H9 (cell line): ENCODE data around the gene TMEM81. TPM values are rescaled to one million over a fixed set of nuclear protein-coding genes. Genes with fewer than 3 reads are reported as not detected.

ENCODE experiments used
- DNase-seq: peaks from one replicate; pipeline ENCODE4 v3.0.0-alpha.2; 2017
- H2AFZ ChIP-seq: one replicate; pipeline ENCODE4 v1.6.1; 2013; ENCODE audit warnings: mild to moderate bottlenecking, low read length, control low read depth, moderate library complexity
- H2AK5ac ChIP-seq: 2 replicates; pipeline ENCODE4 v1.6.1; 2013; ENCODE audit warnings: low read length, control low read depth, mixed read lengths; ENCODE audit not compliant: insufficient read length
- H2BK120ac ChIP-seq: one replicate; pipeline ENCODE4 v1.6.1; 2013; ENCODE audit warnings: low read depth, mild to moderate bottlenecking, low read length, control low read depth, inconsistent platforms; ENCODE audit not compliant: poor library complexity, severe bottlenecking
- H2BK12ac ChIP-seq: 2 replicates; pipeline ENCODE4 v1.6.1; 2013; ENCODE audit warnings: low read length, control low read depth, mixed read lengths, low read depth; ENCODE audit not compliant: insufficient read length
- H2BK15ac ChIP-seq: 2 replicates; pipeline ENCODE4 v1.6.1; 2013; ENCODE audit warnings: low read depth, low read length, control low read depth
- H2BK20ac ChIP-seq: one replicate; pipeline ENCODE4 v1.6.1; 2013; ENCODE audit warnings: low read depth, mild to moderate bottlenecking, low read length, control low read depth, inconsistent platforms; ENCODE audit not compliant: poor library complexity, severe bottlenecking
- H2BK5ac ChIP-seq: 2 replicates; pipeline ENCODE4 v1.6.1; 2013; ENCODE audit warnings: low read length, control low read depth, mixed read lengths; ENCODE audit not compliant: insufficient read length
- H3K14ac ChIP-seq: 2 replicates; pipeline ENCODE4 v1.6.1; 2013; ENCODE audit warnings: low read length, control low read depth; ENCODE audit not compliant: insufficient read depth
- H3K18ac ChIP-seq: 2 replicates; pipeline ENCODE4 v1.6.1; 2013; ENCODE audit warnings: low read depth, mild to moderate bottlenecking, mixed read lengths, low read length, control low read depth; ENCODE audit not compliant: insufficient read length
- H3K23ac ChIP-seq: 2 replicates; pipeline ENCODE4 v1.6.1; 2013; ENCODE audit warnings: low read length, control low read depth, mixed read lengths, low read depth; ENCODE audit not compliant: insufficient read length
- H3K23me2 ChIP-seq: 2 replicates; pipeline ENCODE4 v1.6.1; 2013; ENCODE audit warnings: low read depth, mild to moderate bottlenecking, mixed read lengths, low read length, control low read depth; ENCODE audit not compliant: insufficient read length, poor library complexity, severe bottlenecking
- H3K27ac ChIP-seq: 2 replicates; pipeline ENCODE4 v1.5.1; 2013; ENCODE audit warnings: low read length, control low read depth, mixed read lengths, low read depth; ENCODE audit not compliant: insufficient read length
- H3K27me3 ChIP-seq: 2 replicates; pipeline ENCODE4 v1.6.1; 2013; ENCODE audit warnings: low read length, control low read depth, inconsistent platforms; ENCODE audit not compliant: insufficient read depth
- H3K4ac ChIP-seq: 2 replicates; pipeline ENCODE4 v1.6.1; 2013; ENCODE audit warnings: low read depth, mild to moderate bottlenecking, control low read depth, inconsistent platforms, low read length, moderate library complexity
- H3K4me1 ChIP-seq: 2 replicates; pipeline ENCODE4 v1.6.1; 2013; ENCODE audit warnings: low read length, control low read depth, inconsistent platforms; ENCODE audit not compliant: insufficient read depth
- H3K4me2 ChIP-seq: 2 replicates; pipeline ENCODE4 v1.6.1; 2013; ENCODE audit warnings: low read length, control low read depth, mixed read lengths; ENCODE audit not compliant: insufficient read length, insufficient read depth
- H3K56ac ChIP-seq: 2 replicates; pipeline ENCODE4 v1.6.1; 2013; ENCODE audit warnings: low read depth, mild to moderate bottlenecking, mixed read lengths, low read length, control low read depth; ENCODE audit not compliant: insufficient read length
- H3K79me1 ChIP-seq: 2 replicates; pipeline ENCODE4 v1.6.1; 2013; ENCODE audit warnings: low read depth, mild to moderate bottlenecking, moderate library complexity, low read length, control low read depth, inconsistent platforms; ENCODE audit not compliant: insufficient read depth, poor library complexity, severe bottlenecking
- H3K79me2 ChIP-seq: 2 replicates; pipeline ENCODE4 v1.6.1; 2013; ENCODE audit warnings: low read length, control low read depth, inconsistent platforms; ENCODE audit not compliant: insufficient read depth
- H3K9ac ChIP-seq: 2 replicates; pipeline ENCODE4 v1.6.1; 2013; ENCODE audit warnings: low read length, control low read depth, mixed read lengths; ENCODE audit not compliant: insufficient read length; ENCODE audit errors: extremely low read depth
- H3K9me3 ChIP-seq: one replicate; pipeline ENCODE4 v1.6.1; 2013; ENCODE audit warnings: low read depth, low read length, inconsistent platforms; ENCODE audit not compliant: control insufficient read depth
- H3T11ph ChIP-seq: one replicate; pipeline ENCODE4 v1.6.1; 2013; ENCODE audit warnings: mild to moderate bottlenecking, low read length, control low read depth, inconsistent platforms
- H4K20me1 ChIP-seq: one replicate; pipeline ENCODE4 v1.6.1; 2013; ENCODE audit not compliant: control insufficient read depth, insufficient read length, insufficient read depth
- H4K5ac ChIP-seq: 2 replicates; pipeline ENCODE4 v1.6.1; 2013; ENCODE audit warnings: low read depth, mild to moderate bottlenecking, mixed read lengths, low read length, control low read depth; ENCODE audit not compliant: insufficient read length
- H4K8ac ChIP-seq: replicated peaks from 2 replicates; pipeline ENCODE4 v1.6.1; 2013; ENCODE audit warnings: low read length, control low read depth, mixed read lengths, low read depth; ENCODE audit not compliant: insufficient read length
- H4K91ac ChIP-seq: 2 replicates; pipeline ENCODE4 v1.6.1; 2013; ENCODE audit warnings: low read depth, mild to moderate bottlenecking, moderate library complexity, mixed read lengths, low read length, control low read depth; ENCODE audit not compliant: insufficient read length
- H3K27ac Mint-ChIP-seq, 3 experiments: 2 replicates in 2 of 3; 3 replicates in 1 of 3; pipeline ENCODE4 v1.8.0; 2020 to 2021; ENCODE audit warnings: mixed read lengths in 3 of 3, mild to moderate bottlenecking in 1 of 3, moderate library complexity in 1 of 3
- H3K27me3 Mint-ChIP-seq: 2 replicates; pipeline ENCODE4 v1.8.0; 2021; ENCODE audit warnings: low read depth, mild to moderate bottlenecking, moderate library complexity, mixed read lengths
- H3K36me3 Mint-ChIP-seq, 3 experiments: 2 replicates in 2 of 3; 3 replicates in 1 of 3; pipeline ENCODE4 v1.8.0; 2020 to 2021; ENCODE audit warnings: low read depth in 3 of 3, mixed read lengths in 3 of 3; ENCODE audit not compliant: insufficient read depth in 1 of 3
- H3K4me1 Mint-ChIP-seq, 2 experiments: 2 replicates each; pipeline ENCODE4 v1.8.0; 2020; ENCODE audit warnings: mixed read lengths in 2 of 2
- H3K4me3 Mint-ChIP-seq, 2 experiments: 2 replicates in 1 of 2; 3 replicates in 1 of 2; pipeline ENCODE4 v1.8.0; 2020 to 2021; ENCODE audit warnings: mild to moderate bottlenecking in 2 of 2, mixed read lengths in 2 of 2, moderate library complexity in 1 of 2
- H3K9me3 Mint-ChIP-seq, 2 experiments: 2 replicates in 1 of 2; 3 replicates in 1 of 2; pipeline ENCODE4 v1.8.0; 2020; ENCODE audit warnings: mild to moderate bottlenecking in 2 of 2, mixed read lengths in 2 of 2, moderate library complexity in 1 of 2
- CTCF ChIP-seq: fragments of 200-600 bp; sonication (generic); conservative IDR thresholded peaks from 3 replicates; pipeline ENCODE4 v1.8.0; 2021; ENCODE audit warnings: antibody characterized with exemption, mild to moderate bottlenecking
- WGBS: extraction: QIAGEN DNeasy Blood & Tissue Kit; methylation state at CpG from one replicate; pipeline ENCODE4 v1.1.7; 2013; ENCODE audit warnings: missing lambda C conversion rate, low lambda C conversion rate, mixed read lengths; ENCODE audit not compliant: insufficient read length; ENCODE audit errors: extremely low coverage; 5-methylcytosine and 5-hydroxymethylcytosine counted together
- total RNA-seq: library from RNA; stranded (reverse); gene quantifications from 2 replicates; pipeline ENCODE4 v1.2.1, GENCODE V29; 2021

Gene TMEM81
- total RNA-seq, 1 experiment from 2014 or later: 3.0 TPM

DNA sequence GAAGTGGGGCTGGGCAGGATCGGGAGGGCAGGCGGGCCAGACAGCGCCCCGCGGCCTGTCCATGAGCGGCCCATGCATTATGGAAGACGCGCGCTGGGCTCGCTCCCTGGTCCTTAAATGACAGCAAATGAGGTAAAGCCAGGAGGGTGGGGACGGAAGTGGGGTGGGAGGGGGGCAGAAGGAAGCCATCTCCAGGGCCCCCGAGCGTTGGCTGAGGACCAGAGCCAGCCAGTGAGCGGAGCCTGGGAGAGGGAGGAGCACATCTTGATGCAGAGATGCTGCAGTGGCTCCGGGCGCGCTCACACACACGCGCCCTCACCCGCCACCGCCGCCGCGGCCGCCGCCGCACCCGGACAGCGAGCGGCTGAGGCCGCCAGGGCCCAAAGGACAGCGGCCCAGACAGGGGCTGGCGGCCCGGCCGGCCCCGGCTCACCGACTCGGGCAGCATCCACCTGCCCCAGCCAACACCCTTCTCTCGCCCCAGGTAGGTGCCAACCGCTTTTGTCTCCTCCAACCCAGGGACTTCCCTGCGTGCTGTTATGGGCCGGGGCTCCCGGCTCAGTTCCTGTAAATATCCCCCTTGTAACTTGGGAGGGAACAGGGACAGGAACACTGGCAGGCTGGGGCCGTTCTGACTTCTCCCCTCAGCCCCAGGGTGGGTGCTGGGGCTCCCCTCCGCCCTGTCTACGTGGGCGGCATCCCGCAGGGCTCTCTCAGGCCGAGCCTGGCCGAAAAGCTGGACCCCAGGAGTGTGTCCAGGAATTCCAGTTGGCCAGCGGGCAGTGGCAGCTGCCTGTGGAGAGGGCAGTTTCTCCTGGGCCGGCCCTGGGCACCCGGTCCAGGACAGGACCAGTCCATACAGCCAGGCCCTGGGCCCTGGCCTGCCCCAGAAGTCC, 41.1 kb downstream of the TMEM81 start, which contains the start of gene CNTN2:
CNTN2 (plus strand) TSS at position 302 of the 896 bp plus-strand sequence. CDS start 9,974 bp downstream, outside the sequence.
- Histone ChIP-seq H3K14ac (no peak within 1 kb of the TSS), H2BK12ac (no peak within 1 kb of the TSS), H3K4me1 (peaks cover 12% of the 10 kb centered on the region; the same call in 1 of the 2 replicates), H4K20me1 (peaks cover 4% of the 10 kb centered on the region), H3K23me2 (no peaks in the 10 kb centered on the region), H3K9me3 (no peaks in the 10 kb centered on the region), H2BK20ac (no peak within 1 kb of the TSS), H3K23ac (no peak within 1 kb of the TSS), H4K5ac (no peak within 1 kb of the TSS), H4K8ac (no peak within 1 kb of the TSS), H2AFZ (no peak within 1 kb of the TSS), H3K56ac (no peak within 1 kb of the TSS), H2BK15ac (0 out of 2 replicates have a peak within 1 kb of the TSS, but pooled peaks have one; percentile 10), H2BK120ac (no peak within 1 kb of the TSS), H3K9ac (no peak within 1 kb of the TSS), H3K27me3 (no peaks in the 10 kb centered on the region; the same call in 1 of the 2 replicates), H2BK5ac (no peak within 1 kb of the TSS), H3K27ac (no peak within 1 kb of the TSS), H2AK5ac (no peak within 1 kb of the TSS), H3K4me2 (peak within 1 kb of the TSS; percentile 32), H3K79me1 (no peaks in the 10 kb centered on the region), H3K4ac (no peak within 1 kb of the TSS), H4K91ac (no peak within 1 kb of the TSS), H3K18ac (no peak within 1 kb of the TSS), H3T11ph (no peak within 1 kb of the TSS), H3K79me2 (no peaks in the 10 kb centered on the region)
- TF ChIP-seq CTCF: no peak
- peaks cover 35 to 38% of the 10 kb centered on the region in 2 experiments for H3K4me1 Mint-ChIP-seq
- H3K27me3 Mint-ChIP-seq: peaks cover 83% of the 10 kb centered on the region
- H3K4me3 Mint-ChIP-seq: peak within 1 kb of the TSS; percentile 8 to 71; a peak in 3 of 5 replicates
- H3K27ac Mint-ChIP-seq: no peak within 1 kb of the TSS
- peak; percentile 74 for DNase-seq
- WGBS: no CpG with 5 or more reads among the region's 53 CpGs
- H3K9me3 Mint-ChIP-seq: no peaks in the 10 kb centered on the region; a peak in 1 of 5 replicates
- H3K36me3 Mint-ChIP-seq: no peaks in the 10 kb centered on the region
